ENCODE data around the gene HMCN2. TPM values are rescaled to one million over a fixed set of nuclear protein-coding genes. Genes with fewer than 3 reads are reported as not detected.

Gene HMCN2, protein sequence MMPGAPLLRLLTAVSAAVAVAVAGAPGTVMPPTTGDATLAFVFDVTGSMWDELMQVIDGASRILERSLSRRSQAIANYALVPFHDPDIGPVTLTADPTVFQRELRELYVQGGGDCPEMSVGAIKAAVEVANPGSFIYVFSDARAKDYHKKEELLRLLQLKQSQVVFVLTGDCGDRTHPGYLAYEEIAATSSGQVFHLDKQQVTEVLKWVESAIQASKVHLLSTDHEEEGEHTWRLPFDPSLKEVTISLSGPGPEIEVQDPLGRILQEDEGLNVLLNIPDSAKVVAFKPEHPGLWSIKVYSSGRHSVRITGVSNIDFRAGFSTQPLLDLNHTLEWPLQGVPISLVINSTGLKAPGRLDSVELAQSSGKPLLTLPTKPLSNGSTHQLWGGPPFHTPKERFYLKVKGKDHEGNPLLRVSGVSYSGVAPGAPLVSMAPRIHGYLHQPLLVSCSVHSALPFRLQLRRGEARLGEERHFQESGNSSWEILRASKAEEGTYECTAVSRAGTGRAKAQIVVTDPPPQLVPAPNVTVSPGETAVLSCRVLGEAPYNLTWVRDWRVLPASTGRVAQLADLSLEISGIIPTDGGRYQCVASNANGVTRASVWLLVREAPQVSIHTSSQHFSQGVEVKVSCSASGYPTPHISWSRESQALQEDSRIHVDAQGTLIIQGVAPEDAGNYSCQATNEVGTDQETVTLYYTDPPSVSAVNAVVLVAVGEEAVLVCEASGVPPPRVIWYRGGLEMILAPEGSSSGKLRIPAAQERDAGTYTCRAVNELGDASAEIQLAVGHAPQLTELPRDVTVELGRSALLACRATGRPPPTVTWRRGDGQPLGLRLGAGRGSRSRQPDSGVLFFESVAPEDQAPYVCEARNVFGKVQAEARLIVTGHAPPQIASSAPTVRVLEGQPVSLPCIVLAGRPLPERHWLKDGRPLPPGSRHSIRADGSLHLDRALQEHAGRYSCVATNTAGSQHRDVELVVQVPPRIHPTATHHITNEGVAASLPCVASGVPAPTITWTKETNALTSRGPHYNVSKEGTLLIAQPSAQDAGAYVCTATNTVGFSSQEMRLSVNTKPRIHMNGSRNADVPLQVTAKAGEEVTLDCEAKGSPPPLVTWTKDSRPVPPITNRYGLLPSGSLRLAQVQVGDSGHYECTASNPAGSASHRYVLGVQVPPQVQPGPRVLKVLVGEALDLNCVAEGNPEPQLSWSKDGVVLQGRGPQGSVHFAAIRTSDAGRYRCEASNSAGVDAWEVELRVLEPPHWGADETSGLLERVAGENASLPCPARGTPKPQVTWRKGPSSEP (N-terminal part only)
- not detected for total RNA-seq

GRCh38 chr9:130265431-130266235 is at the start of gene HMCN2:
TSS of gene HMCN2 (plus strand) at chr9:130265760. CDS start at chr9:130265879, 119 bp downstream.
- DNase-seq = no peak

GRCh38 chr9:130217838-130218237 is 47.7 kb upstream of the HMCN2 start:
- DNase-seq = no peak

- no peak for DNase-seq
These were observed 45.9 kb upstream of the HMCN2 start for GRCh38 chr9:130219661-130220096.

DNA sequence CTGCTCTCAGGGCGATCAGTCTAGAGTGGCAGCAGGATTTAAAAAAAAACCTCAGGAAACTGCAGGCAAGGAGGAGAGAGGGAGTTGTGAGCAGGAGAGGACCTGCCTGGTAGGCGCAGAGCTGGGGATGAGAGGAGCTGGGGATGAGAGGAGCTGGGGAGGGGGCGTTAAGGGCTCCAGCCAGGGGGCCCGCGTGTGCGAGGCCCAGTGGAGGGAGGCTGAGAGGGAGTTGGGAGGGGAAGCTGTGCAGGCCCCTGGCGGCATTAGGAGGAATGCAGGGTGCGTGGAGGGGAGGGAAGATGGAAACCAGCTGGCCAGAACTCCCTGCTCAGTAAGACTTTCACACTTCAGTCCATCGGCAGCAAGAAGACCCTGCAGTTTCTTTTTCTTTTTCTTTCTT is 45.2 kb upstream of the HMCN2 start:
- no peak for DNase-seq

GRCh38 chr9:130222833-130223232 is 42.7 kb upstream of the HMCN2 start:
- no peak for DNase-seq

GRCh38 chr9:130225071-130225470 is 40.5 kb upstream of the HMCN2 start:
- DNase-seq = no peak

- no peak for DNase-seq
These were observed 40.0 kb upstream of the HMCN2 start for GRCh38 chr9:130225586-130225985.

DNA sequence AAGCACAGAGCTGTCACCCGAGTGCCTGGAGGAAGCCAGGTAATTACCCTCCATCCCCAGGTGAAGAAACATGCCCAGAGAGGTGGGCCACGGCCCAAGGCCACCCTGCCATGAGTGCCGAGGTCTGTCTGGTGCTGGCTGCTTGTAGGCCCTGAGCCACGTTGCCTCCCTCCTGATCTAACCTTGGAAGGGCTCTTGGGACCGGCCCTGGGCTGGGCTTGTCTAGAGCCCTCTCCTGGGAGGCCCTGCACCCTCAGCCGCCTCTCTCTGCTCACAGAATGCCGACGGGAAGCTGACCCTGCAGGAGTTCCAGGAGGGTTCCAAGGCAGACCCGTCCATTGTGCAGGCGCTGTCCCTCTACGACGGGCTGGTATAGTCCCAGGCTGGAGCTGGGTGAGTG is 39.4 kb upstream of the HMCN2 start:
- no peak for DNase-seq

GRCh38 chr9:130227833-130228232 is 37.7 kb upstream of the HMCN2 start:
- DNase-seq = no peak

GRCh38 chr9:130229759-130230158 is 35.8 kb upstream of the HMCN2 start:
- no peak for DNase-seq

GRCh38 chr9:130230631-130231030 is 34.9 kb upstream of the HMCN2 start:
- DNase-seq = no peak

DNA sequence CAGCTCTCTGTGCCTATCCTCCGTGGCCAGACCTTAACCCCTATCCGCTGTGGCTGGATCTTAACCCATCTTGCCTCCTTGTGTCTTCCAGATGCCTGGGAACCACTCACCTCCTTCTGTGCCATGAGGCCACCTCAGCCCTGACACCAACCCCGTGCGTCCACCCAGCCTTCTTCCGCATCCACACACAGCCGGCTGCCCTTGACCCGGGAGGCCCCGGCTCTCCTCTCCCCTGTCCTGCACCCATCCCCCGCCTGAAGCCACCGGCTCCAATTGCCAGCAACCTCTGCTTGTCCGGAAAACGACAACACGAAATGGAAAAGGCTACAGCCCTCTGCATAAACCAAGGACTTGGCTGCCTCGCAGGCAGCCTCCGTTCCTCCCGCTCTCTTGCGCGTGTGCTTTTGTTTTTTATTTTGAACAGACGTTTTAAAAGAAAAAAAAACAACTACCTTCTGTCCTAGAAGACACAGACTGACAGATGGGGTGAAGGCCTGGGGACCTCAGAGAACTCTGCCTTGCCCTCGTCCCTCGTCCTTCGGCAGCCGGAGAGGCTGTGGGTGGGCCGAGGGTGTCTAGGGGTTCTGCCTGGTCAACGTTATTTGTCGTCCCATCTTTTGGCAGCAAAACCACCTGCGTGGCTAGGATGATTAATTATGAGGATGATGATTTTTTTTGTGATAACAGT is 32.5 kb upstream of the HMCN2 start:
- no peak for DNase-seq

- DNase-seq = no peak
These were observed 32.0 kb upstream of the HMCN2 start for GRCh38 chr9:130233587-130233945.

GRCh38 chr9:130234340-130235260 is 31.0 kb upstream of the HMCN2 start:
- no peak for DNase-seq

DNA sequence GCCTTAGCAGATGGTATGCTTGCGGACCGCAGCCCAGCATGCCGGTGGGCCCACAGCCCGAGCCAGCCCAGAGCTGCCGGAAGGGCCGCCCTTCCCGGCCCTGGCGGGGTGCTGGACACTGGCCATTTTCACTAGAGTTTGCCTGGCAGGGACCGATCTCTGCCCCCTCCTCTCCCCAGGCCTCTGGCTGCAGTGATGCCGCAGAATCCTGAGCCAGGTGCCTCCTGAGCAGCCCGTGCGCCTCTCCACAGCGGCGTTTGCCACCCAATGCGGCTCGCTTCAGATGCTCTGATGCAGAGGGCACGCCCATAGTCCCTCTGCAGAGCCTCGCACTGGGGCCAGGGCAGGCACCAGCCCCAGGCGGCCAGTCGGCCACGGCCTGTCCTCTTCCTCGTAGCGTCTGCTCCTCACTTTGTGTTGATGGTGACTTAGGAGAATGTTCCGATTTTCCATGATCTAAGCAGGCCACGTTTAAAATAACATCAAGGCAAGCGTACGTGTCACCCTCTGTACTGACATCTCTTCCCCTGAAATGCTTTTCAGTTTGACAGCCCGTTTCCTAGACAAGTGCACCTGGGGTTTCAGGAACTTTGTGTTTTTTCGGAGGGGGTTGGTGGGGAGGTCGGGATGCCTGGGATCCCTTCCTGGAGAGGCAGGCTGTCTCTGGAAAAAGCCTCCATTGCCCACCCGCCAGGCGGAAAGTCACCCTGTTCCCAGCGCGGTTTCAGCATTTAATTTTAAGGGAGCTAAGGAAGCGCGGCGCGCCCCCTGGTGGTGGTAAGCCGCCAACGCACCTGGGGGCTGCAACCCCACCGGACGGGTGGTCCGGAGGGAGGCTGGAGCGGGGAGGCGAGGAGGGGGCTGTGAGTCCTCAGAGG is 29.8 kb upstream of the HMCN2 start:
- DNase-seq = peak; percentile 57

- no peak for DNase-seq
These were observed 29.0 kb upstream of the HMCN2 start for GRCh38 chr9:130236436-130236985.

DNA sequence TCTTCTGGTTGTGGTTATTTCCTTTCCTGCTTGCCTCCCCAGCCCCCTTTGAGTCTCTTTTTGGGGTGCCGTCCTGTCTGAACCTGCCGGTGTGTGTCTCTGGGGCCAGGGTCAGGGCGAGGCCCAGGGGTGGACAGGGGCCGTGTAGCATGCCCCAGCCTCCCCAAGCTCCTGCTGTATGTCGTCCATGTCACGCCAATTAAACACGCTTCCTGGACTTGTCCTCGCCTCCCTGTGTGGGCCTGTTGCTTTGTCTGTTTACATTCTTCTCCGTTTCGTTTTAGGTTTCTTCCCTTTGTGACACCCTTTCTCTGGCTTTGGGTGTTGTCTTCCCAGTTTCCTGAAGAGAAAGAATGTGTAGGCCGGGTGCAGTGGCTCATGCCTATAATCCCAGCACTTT is 28.5 kb upstream of the HMCN2 start:
- DNase-seq = no peak

- DNase-seq = no peak
These were observed 27.6 kb upstream of the HMCN2 start for GRCh38 chr9:130237763-130238524.

All from effector CD4-positive, alpha-beta T cell (primary cell).